Activated naive CD4-positive, alpha-beta T cell treated with anti-CD3 and anti-CD28 coated beads, Interleukin-2, amount 50 U/mL, for 24 hours (primary cell): ENCODE data around the gene CMTR2.
"Not testable (repeated sequence)": the region's sequence is repeated elsewhere in the genome, so short reads cannot be mapped to it uniquely, and the experiment has no call there.

Experiments used
- H3K27ac Mint-ChIP-seq: one replicate; pipeline ENCODE4 v1.8.0; 2021; ENCODE audit warnings: mild to moderate bottlenecking, mixed read lengths
- H3K27me3 Mint-ChIP-seq: one replicate; pipeline ENCODE4 v1.8.0; 2021; ENCODE audit warnings: mixed read lengths
- H3K36me3 Mint-ChIP-seq: one replicate; pipeline ENCODE4 v1.8.0; 2021; ENCODE audit warnings: mixed read lengths
- H3K4me1 Mint-ChIP-seq: one replicate; pipeline ENCODE4 v1.8.0; 2021; ENCODE audit warnings: mixed read lengths
- H3K4me3 Mint-ChIP-seq: one replicate; pipeline ENCODE4 v1.8.0; 2021; ENCODE audit warnings: mild to moderate bottlenecking, mixed read lengths
- H3K9me3 Mint-ChIP-seq: one replicate; pipeline ENCODE4 v1.8.0; 2021; ENCODE audit warnings: mixed read lengths

The CMTR2 gene, protein sequence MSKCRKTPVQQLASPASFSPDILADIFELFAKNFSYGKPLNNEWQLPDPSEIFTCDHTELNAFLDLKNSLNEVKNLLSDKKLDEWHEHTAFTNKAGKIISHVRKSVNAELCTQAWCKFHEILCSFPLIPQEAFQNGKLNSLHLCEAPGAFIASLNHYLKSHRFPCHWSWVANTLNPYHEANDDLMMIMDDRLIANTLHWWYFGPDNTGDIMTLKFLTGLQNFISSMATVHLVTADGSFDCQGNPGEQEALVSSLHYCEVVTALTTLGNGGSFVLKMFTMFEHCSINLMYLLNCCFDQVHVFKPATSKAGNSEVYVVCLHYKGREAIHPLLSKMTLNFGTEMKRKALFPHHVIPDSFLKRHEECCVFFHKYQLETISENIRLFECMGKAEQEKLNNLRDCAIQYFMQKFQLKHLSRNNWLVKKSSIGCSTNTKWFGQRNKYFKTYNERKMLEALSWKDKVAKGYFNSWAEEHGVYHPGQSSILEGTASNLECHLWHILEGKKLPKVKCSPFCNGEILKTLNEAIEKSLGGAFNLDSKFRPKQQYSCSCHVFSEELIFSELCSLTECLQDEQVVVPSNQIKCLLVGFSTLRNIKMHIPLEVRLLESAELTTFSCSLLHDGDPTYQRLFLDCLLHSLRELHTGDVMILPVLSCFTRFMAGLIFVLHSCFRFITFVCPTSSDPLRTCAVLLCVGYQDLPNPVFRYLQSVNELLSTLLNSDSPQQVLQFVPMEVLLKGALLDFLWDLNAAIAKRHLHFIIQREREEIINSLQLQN

DNA sequence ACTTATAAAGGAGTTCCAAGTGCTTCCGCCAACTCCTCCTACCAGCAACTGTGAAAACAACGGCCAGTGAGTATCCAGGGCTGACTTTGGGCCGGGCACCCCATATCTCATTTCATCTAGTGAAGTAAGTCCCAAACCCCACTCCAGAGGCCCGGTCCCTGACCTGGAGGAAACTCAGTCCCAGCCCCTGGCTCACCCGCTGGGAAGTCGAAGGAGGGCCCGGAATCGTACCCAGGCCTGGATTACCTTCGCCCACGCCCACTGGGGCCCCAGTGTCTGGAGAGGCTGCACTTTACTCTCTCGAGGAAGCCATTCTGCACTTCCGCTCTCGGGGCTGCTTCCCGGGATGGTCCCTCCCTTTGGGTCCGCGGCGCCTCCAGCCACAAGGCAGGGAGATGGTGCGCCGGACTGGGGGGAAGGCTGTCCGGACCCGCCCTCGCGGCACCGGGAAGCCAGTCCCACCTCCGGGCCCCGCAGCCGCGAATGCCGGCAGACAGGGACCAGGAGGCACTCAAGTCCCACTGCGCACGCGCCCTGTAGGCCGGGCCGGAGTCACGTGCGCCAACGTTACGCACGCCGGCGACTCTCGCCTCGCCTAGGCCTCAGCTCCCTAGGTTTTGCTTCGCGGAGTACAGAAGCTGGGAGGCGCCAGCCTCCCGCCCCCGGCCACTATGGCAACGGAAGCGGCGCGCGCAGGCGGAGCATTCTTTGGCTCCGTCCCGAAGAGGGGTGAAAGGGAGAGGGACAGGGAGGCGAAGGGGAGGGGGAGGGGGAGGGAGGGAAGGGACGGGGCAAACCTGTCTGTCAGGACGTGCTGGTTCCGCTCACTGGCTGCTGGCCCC, at the start of gene CMTR2:
CMTR2 (minus strand) TSS at position 513 of the 842 bp plus-strand sequence. CDS start 3,482 bp downstream, outside the sequence.
- Mint-ChIP-seq H3K27ac (peak within 1 kb of the TSS; percentile 85), H3K36me3 (peaks cover 30% of the 10 kb centered on the region), H3K4me1 (peaks cover 27% of the 10 kb centered on the region), H3K9me3 (peaks cover 10% of the 10 kb centered on the region), H3K27me3 (peaks cover 18% of the 10 kb centered on the region), H3K4me3 (peak within 1 kb of the TSS; percentile 90)

DNA sequence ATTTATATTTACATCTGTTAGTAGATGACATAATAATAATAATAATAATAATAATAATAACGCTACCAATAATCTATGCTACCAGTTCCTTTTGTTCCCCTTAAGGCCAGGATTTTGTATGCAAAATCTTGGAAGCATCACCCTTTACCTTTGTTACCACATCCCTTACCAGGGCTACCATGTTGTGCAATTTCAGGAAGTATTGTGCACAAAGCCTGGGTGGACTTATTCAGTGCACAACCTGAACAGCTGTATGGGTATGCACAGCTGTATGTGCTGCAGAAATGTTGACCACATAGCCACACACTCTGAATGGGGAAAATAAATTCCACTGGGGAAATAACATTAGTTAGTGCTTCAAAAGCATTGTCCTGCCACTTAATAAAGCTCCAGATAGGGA, 49.4 kb upstream of the CMTR2 start:
- peaks cover 18% of the 10 kb centered on the region for H3K27me3 Mint-ChIP-seq
- H3K4me3 Mint-ChIP-seq: no peak overlapping the region
- no peaks in the 10 kb centered on the region for H3K36me3 Mint-ChIP-seq
- no peak overlapping the region for H3K27ac Mint-ChIP-seq
- no peaks in the 10 kb centered on the region for H3K4me1 Mint-ChIP-seq
- H3K9me3 Mint-ChIP-seq: peaks cover 6% of the 10 kb centered on the region

DNA sequence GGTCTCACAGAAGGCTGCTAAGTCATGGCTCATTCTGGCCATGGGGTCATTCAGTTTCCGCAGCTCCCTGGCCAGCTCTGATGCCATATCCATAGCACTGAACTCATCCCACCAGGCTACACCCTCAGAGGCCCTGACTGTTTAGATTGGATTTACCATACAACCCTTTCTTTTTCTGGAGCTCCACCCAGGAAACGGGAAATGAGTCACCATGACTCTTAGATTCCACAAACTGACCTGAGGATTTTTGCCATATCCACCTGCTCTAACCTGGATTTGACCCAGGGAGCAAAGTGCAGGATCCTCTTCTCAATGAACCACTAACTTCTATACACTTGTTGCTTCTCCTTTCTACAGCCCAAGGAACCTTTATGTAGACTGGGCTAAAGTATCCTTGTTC, 49.0 kb upstream of the CMTR2 start:
- no peaks in the 10 kb centered on the region for H3K36me3 Mint-ChIP-seq
- peaks cover 18% of the 10 kb centered on the region for H3K27me3 Mint-ChIP-seq
- no peak overlapping the region for H3K4me3 Mint-ChIP-seq
- no peaks in the 10 kb centered on the region for H3K4me1 Mint-ChIP-seq
- H3K27ac Mint-ChIP-seq: no peak overlapping the region
- peaks cover 6% of the 10 kb centered on the region for H3K9me3 Mint-ChIP-seq

DNA sequence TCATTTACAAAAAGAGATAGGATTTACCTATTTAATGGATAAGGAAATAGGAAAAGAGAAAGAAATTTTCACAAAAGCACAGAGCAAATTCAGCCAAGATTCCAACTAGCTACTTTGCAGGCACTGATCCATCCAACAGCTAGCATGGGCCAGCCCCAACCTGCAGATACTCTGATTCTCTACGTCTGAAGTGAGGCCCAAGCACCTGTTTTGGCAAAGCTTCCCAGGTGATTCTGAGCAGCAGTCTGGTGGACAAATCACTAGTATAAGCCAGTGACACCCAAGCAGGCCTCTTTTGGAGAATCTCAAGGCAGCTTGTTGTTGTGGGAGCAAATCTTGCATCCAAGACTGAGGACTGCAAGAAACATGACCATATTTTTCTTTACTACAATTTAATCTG, 48.4 kb upstream of the CMTR2 start:
- no peaks in the 10 kb centered on the region for H3K36me3 Mint-ChIP-seq
- H3K27me3 Mint-ChIP-seq: peaks cover 18% of the 10 kb centered on the region
- H3K4me1 Mint-ChIP-seq: no peaks in the 10 kb centered on the region
- H3K27ac Mint-ChIP-seq: no peak overlapping the region
- H3K9me3 Mint-ChIP-seq: peaks cover 6% of the 10 kb centered on the region
- H3K4me3 Mint-ChIP-seq: no peak overlapping the region

DNA sequence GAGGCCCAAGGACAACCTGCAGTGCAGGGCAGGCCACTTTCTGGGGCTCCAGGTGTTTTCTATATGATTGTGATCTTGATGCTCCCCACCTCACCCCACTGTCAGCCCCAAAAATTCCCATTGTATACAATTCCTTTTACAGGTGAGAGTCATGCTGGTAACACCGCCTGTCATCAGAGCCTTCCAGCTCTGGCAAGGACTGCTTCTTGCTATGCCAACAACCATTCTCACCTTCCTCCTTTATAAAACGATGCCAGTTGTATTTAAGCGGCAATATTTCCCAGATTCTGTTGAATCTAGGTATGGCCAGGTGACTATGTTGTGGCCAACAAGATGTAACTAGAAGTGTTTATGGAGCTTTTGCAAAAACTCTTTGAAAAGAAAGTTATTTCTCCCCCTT, 38.9 kb upstream of the CMTR2 start:
- Mint-ChIP-seq H3K4me1 (no peaks in the 10 kb centered on the region), H3K27me3 (peaks cover 8% of the 10 kb centered on the region), H3K27ac (no peak overlapping the region), H3K36me3 (no peaks in the 10 kb centered on the region), H3K9me3 (no peaks in the 10 kb centered on the region), H3K4me3 (no peak overlapping the region)

DNA sequence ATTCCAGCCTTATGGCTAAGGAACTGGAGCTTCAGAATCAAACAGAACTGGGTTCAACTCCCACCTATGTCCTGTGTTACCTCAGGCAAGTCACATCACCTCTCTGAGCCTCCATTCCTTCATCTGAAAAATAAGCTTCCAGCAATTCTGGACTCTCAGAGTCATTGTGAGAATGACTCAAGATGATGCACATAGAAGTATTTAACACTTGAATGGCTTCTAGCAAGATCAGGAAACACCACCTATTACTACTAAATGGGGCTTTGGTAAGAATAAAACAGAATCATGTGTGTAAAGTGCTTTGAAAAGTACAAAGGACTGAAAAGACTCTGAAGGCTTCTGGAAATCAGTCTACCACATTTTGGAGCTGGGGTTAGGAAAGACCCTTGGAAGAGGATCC, 38.5 kb upstream of the CMTR2 start:
- no peak overlapping the region for H3K4me3 Mint-ChIP-seq
- no peak overlapping the region for H3K27ac Mint-ChIP-seq
- peaks cover 8% of the 10 kb centered on the region for H3K27me3 Mint-ChIP-seq
- no peaks in the 10 kb centered on the region for H3K9me3 Mint-ChIP-seq
- no peaks in the 10 kb centered on the region for H3K36me3 Mint-ChIP-seq
- H3K4me1 Mint-ChIP-seq: no peaks in the 10 kb centered on the region

DNA sequence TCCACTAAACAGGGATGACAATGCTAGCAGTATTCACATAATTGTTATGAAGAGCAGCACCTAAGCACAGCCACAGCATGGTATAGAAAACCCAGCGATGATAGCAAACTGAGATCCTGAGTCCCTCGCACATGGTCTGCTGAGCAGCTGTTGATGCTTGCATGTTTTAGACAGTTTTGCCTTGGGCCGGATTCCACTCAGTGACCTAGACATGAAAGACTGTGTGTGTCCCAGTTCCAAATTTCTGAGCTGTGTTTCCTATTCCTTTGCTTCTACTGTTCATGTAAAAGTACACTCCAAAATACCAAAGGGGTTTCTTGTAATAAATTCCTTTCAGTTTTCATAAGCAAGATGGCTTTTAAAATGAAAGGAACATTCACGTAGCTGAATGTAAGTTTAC, 30.8 kb upstream of the CMTR2 start:
- Mint-ChIP-seq H3K27ac (no peak overlapping the region), H3K9me3 (no peaks in the 10 kb centered on the region), H3K27me3 (peaks cover 20% of the 10 kb centered on the region), H3K4me1 (no peaks in the 10 kb centered on the region), H3K4me3 (no peak overlapping the region), H3K36me3 (no peaks in the 10 kb centered on the region)

DNA sequence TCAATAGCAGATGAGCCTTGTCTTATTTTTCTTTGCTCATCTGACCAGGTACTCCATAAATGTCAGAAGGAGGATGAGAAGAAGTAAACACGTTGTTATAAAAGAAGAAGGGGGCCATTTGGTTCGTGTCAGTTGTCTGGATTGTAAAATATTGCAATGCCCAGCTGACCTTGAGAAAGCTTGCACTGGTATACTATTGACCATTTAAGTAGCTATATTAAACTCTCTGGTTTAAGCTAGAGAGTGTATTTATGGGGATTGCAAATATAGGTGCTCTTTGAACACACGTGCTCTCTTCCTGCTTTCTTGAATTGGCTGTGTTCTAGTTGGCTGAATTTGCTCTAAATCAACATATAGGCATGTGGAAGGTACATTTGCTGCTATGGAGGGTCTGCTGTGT, 26.1 kb upstream of the CMTR2 start:
- Mint-ChIP-seq H3K4me3 (no peak overlapping the region), H3K27me3 (peaks cover 23% of the 10 kb centered on the region), H3K9me3 (no peaks in the 10 kb centered on the region), H3K36me3 (no peaks in the 10 kb centered on the region), H3K27ac (no peak overlapping the region), H3K4me1 (no peaks in the 10 kb centered on the region)

DNA sequence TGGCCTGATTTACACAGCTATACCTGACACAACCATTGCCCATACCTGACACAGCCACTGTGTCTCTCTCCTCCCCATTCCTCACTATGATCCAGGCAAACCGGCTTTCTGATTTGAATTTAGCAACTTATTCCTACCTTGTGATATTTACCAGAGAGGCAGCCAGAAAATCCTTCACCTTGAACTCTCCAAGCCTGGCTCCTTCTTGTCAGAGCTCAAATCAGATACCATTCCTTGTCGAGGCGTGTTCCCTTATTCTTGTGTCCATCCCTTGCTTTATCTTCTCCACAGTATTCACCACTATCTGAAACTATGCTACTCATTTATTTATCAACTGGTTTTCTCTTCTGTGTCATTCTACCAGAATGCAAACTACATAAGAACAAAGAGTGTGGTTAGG, 24.4 kb upstream of the CMTR2 start:
- H3K27ac Mint-ChIP-seq, H3K36me3 Mint-ChIP-seq, H3K9me3 Mint-ChIP-seq, H3K4me3 Mint-ChIP-seq, H3K4me1 Mint-ChIP-seq: not testable (repeated sequence)
- peaks cover 24% of the 10 kb centered on the region for H3K27me3 Mint-ChIP-seq

DNA sequence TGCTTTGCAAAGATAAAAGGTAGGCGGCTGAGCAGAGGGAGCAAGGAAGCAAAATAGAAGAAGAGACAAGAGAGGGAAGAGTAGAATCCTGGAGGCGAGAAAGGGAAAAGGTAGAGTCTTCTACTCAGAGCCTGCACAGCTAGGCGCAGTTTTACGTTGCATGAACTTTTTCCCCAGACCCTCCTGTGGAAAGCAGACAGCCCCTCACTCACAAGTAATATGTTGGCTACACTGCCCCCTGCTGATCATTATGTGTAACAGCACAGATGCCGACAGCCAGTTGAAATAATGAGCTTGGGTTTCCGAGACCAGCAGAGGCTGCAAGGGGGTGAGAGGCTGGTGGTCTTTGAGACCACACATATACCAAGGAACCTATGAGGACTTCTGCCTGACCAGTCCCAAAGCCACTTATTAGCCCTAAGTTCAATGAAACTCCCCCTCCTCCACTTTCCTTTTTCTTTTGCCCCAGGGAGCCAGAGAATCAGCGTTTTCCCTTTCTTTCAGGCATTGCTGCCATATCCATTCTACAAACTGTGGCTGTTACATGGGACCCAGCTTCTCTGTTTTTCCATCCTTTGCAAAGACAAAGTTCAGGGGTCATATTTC, 22.5 kb upstream of the CMTR2 start:
- H3K27me3 Mint-ChIP-seq: peaks cover 28% of the 10 kb centered on the region
- H3K27ac Mint-ChIP-seq: no peak overlapping the region
- no peak overlapping the region for H3K4me3 Mint-ChIP-seq
- no peaks in the 10 kb centered on the region for H3K36me3 Mint-ChIP-seq
- no peaks in the 10 kb centered on the region for H3K9me3 Mint-ChIP-seq
- H3K4me1 Mint-ChIP-seq: no peaks in the 10 kb centered on the region

DNA sequence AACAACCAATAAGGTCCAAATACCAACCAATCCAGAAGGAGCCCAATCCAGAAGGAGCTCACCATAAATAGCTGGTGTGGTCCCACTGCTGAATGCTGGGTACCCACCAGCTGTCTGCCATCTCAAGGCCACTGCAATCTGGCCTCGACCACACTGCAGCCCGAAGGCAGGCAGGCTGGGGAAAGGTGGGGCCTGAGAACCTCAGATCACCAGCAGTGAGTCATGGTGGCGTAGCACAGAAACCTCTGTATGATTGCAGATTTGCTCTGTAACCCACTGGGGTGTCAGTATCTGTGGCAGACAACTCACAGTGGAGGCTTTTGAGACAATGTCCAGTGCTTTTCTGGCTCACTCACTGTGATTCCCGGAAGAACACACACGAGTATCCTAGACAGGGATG, 14.7 kb upstream of the CMTR2 start:
- Mint-ChIP-seq H3K4me1 (no peaks in the 10 kb centered on the region), H3K27ac (no peak overlapping the region), H3K27me3 (peaks cover 25% of the 10 kb centered on the region), H3K36me3 (no peaks in the 10 kb centered on the region), H3K9me3 (peaks cover 4% of the 10 kb centered on the region), H3K4me3 (no peak overlapping the region)

DNA sequence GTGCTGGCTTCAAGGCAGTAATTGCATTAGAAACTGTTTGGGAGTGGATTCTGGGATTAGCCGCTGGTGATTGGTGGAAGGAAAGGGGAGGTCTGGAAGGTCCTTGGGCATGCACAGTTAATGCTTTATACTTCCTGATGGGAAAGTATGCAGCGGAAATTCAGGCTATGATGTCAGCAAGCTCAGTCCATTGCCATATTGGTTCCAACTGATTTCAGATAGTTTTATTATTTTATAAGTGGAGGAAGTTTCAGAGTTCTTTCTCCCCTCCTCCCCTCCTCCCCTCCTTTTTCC, 8.1 kb upstream of the CMTR2 start:
- Mint-ChIP-seq H3K27ac (no peak overlapping the region), H3K27me3 (peaks cover 28% of the 10 kb centered on the region)

DNA sequence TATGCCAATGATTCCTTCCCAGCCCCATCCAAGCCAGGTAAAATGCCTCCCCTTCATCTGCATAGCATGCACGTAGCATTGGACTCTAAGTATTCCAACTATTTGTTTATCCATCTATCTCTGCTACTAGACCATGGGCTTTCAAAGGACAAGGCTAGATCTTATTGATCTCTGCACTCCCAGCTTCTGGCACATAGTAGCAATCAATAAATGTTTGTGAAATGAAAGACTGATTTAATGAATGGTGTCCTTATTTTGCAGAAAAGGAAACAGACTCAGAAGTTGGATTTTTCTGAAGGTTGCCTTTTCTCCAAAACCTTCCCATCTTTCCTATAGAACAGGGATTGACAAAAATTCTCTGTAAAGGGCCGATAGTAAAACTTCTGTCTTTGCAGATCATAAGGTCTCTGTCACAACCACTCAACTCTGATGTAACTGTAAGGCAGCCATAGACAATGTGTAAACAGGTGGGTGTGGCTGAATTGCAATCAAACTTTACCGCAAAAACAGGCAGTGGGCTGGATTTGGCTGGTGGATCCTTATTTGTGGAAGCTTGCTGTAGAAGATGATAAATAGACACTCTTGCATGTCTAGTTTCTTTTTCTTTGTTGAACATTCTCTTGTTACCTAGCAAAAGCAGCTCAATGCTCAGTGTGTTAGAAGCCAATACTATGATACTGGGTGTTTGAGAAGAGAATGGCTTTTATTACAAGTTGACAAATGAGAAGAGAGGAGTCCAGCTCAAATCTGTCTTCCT, 7.6 kb upstream of the CMTR2 start:
- Mint-ChIP-seq H3K4me1 (no peaks in the 10 kb centered on the region), H3K4me3 (no peak overlapping the region), H3K9me3 (peaks cover 4% of the 10 kb centered on the region), H3K27me3 (peaks cover 33% of the 10 kb centered on the region), H3K36me3 (no peaks in the 10 kb centered on the region), H3K27ac (no peak overlapping the region)

More for the DNA sequence above, 8.1 kb upstream of the CMTR2 start:
- Mint-ChIP-seq H3K4me1 (no peaks in the 10 kb centered on the region), H3K4me3 (no peak overlapping the region), H3K9me3 (peaks cover 4% of the 10 kb centered on the region), H3K36me3 (no peaks in the 10 kb centered on the region)

DNA sequence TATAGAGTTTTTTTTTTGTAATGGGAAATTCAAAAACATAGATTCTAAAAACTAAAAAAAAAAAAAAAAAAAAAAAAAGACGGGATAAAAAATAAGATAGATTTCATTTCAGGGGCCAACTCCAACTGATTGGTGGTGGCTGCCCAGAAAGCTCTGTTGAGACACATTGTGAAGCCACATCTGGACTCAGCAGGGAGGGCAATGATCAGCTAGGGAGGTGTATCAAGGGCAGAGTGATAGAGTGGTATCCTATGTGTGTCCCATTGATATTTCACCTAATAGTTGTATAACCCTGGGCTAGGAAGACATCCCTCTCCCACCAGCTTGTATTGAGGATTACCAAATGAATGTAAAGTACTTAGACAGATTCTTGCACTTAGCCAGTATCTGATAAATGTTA, 6.7 kb upstream of the CMTR2 start:
- no peak overlapping the region for H3K4me3 Mint-ChIP-seq
- peaks cover 4% of the 10 kb centered on the region for H3K9me3 Mint-ChIP-seq
- H3K27me3 Mint-ChIP-seq: peaks cover 34% of the 10 kb centered on the region
- H3K36me3 Mint-ChIP-seq: no peaks in the 10 kb centered on the region
- H3K4me1 Mint-ChIP-seq: no peaks in the 10 kb centered on the region
- H3K27ac Mint-ChIP-seq: no peak overlapping the region

DNA sequence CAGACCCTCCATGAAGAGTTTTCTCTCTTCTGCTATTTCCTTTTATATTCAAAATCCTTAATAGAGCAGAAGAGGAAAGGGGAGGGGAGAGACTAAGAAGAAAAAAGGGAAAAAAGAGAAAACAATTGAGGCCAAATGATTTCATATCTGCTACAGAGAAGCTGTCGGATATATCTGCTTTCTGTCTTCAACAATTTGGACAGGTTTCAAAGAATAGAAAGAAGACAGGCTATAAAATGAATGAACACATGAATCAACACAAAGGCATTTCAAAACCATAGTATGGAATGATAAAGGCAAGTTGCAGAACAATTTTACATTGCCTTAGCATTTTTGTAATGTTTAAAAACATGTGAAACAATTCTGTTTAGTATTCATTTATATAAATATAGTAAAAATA, 4.7 kb upstream of the CMTR2 start:
- peaks cover under 1% of the 10 kb centered on the region for H3K9me3 Mint-ChIP-seq
- no peaks in the 10 kb centered on the region for H3K36me3 Mint-ChIP-seq
- H3K27ac Mint-ChIP-seq: no peak overlapping the region
- peaks cover 24% of the 10 kb centered on the region for H3K27me3 Mint-ChIP-seq
- H3K4me3 Mint-ChIP-seq: no peak overlapping the region
- no peaks in the 10 kb centered on the region for H3K4me1 Mint-ChIP-seq
